ENCODE measurements around the gene LGALS4. TPM values are rescaled to one million over a fixed set of nuclear protein-coding genes. Genes with fewer than 3 reads are reported as not detected.
A peak's percentile ranks its signal among the peaks of the same experiment; 100 is the strongest.

LGALS4 gene
- total RNA-seq, 6 experiments from 2014 or later = 21.0 to 376 (median 186) TPM

GRCh38 chr19:38842439-38843174 lies 29.9 kb upstream of the LGALS4 start:
- intact Hi-C loops (cut with DNase I) = no loop called here

GRCh38 chr19:38841787-38842438 lies 29.2 kb upstream of the LGALS4 start:
- ATAC-seq = peak in 3 of 4 donors; percentile 11 to 33 (median 22)
- TF ChIP-seq POLR2A (IDR thresholded peaks at IDR 0.05) (peak; percentile 18), CTCF (IDR thresholded peaks at IDR 0.05) (no peak)
- Histone ChIP-seq H3K9me3 (no peaks in the 10 kb centered on the region), H3K4me3 (no peak overlapping the region), H3K36me3 (peaks cover 37 to 99% (median 69%) of the 10 kb centered on the region in 4 donors), H3K27me3 (no peaks in the 10 kb centered on the region), H3K27ac (peak overlapping the region in 2 of 3 donors; percentile 20 to 62), H3K4me1 (peaks cover 0 to 83% (median 34%) of the 10 kb centered on the region in 4 donors)
- WGBS (ENCODE audit: insufficient coverage, low coverage, low lambda C conversion rate, missing lambda C conversion rate) = 69% methylated on average over 17 of the region's 19 CpGs
- DNase-seq = peak in 1 of 3 donors; percentile 56
- intact Hi-C loops (cut with DNase I) = no loop called here

More at GRCh38 chr19:38842439-38843174, 29.9 kb upstream of the LGALS4 start:
- peak in 3 of 4 donors; percentile 16 to 46 (median 27) for ATAC-seq
- H3K4me1 ChIP-seq = peaks cover 0 to 82% (median 32%) of the 10 kb centered on the region in 4 donors
- H3K36me3 ChIP-seq = peaks cover 43 to 97% (median 65%) of the 10 kb centered on the region in 4 donors
- H3K9me3 ChIP-seq = no peaks in the 10 kb centered on the region
- H3K27ac ChIP-seq = peak overlapping the region in 1 of 3 donors; percentile 62
- WGBS (ENCODE audit: insufficient coverage, low coverage, low lambda C conversion rate, missing lambda C conversion rate) = 48% methylated on average over 8 of the region's 17 CpGs
- no peaks in the 10 kb centered on the region for H3K27me3 ChIP-seq
- peak in 1 of 3 donors; percentile 44 for DNase-seq
- H3K4me3 ChIP-seq = no peak overlapping the region
- TF ChIP-seq CTCF (IDR thresholded peaks at IDR 0.05) = no peak
- TF ChIP-seq POLR2A (IDR thresholded peaks at IDR 0.05) = no peak

- Histone ChIP-seq H3K27me3 (no peaks in the 10 kb centered on the region), H3K4me1 (peaks cover 0 to 85% (median 37%) of the 10 kb centered on the region in 4 donors), H3K9me3 (no peaks in the 10 kb centered on the region), H3K27ac (peak overlapping the region in 2 of 3 donors; percentile 20 to 62), H3K4me3 (no peak overlapping the region), H3K36me3 (peaks cover 33 to 99% (median 67%) of the 10 kb centered on the region in 4 donors)
- 78% methylated on average over 11 of the region's 12 CpGs for WGBS (ENCODE audit: insufficient coverage, low coverage, low lambda C conversion rate, missing lambda C conversion rate)
- intact Hi-C loops (cut with DNase I) = no loop called here
- ATAC-seq = peak in 1 of 4 donors; percentile 4
- DNase-seq = no peak
- TF ChIP-seq POLR2A (IDR thresholded peaks at IDR 0.05) (no peak), CTCF (IDR thresholded peaks at IDR 0.05) (no peak)
Measured at GRCh38 chr19:38841180-38841766, 28.5 kb upstream of the LGALS4 start.

GRCh38 chr19:38840583-38840968 lies 27.8 kb upstream of the LGALS4 start:
- Histone ChIP-seq H3K4me3 (no peak overlapping the region), H3K27me3 (no peaks in the 10 kb centered on the region), H3K36me3 (peaks cover 26 to 99% (median 66%) of the 10 kb centered on the region in 4 donors), H3K4me1 (peaks cover 0 to 85% (median 41%) of the 10 kb centered on the region in 4 donors), H3K9me3 (no peaks in the 10 kb centered on the region), H3K27ac (peak overlapping the region in 1 of 3 donors; percentile 62)
- TF ChIP-seq CTCF (IDR thresholded peaks at IDR 0.05) (no peak), POLR2A (IDR thresholded peaks at IDR 0.05) (no peak)
- intact Hi-C loops (cut with DNase I) = no loop called here
- DNase-seq = peak in 2 of 3 donors; percentile 13 to 21
- WGBS (ENCODE audit: insufficient coverage, low coverage, low lambda C conversion rate, missing lambda C conversion rate) = 90% methylated on average over 4 of the region's 5 CpGs
- ATAC-seq = no peak

Data from right lobe of liver (tissue), 6 donors.